Measurements from ENCODE around the gene C3orf52.
"Not testable (repeated sequence)": the region's sequence is repeated elsewhere in the genome, so short reads cannot be mapped to it uniquely, and the experiment has no call there.

The C3orf52 gene, protein sequence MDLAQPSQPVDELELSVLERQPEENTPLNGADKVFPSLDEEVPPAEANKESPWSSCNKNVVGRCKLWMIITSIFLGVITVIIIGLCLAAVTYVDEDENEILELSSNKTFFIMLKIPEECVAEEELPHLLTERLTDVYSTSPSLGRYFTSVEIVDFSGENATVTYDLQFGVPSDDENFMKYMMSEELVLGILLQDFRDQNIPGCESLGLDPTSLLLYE

DNA sequence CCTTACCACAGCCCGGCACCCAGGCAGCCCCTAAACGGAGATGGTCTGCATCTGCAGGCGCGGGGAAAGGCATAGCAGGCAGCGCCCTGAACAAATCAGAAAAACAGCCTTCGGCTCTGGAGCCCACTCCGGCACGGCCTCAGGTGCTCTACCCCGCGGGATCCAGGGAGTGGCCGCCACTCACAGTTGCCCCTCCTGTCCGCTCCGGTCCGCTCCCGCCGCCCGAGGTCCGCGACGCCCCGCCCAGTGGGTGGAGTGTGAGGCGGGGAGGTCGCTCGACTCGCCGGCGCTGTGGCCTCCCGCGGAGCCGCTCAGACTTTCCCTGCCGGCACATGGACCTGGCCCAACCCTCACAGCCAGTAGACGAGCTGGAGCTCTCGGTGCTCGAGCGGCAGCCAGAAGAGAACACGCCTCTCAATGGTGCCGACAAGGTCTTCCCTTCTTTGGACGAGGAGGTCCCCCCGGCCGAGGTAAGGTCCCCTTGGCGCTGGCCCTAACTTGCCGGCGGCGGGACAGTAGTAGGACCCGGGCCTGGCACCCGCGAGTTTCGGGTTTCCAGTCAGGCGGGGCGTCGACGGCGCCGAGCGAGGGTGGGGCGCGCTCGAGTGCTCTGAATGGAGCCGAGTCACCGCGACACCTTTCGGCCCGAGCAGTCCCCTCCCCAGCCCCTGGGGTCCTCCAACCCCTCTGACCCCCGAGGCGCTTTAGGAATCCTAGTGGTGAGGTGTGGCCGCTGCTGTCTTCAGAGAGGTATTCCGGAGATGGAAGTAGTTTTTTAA, at the start of gene C3orf52:
TSS of gene C3orf52 (plus strand) at position 314 of the 779 bp plus-strand sequence. CDS start at position 333, 19 bp downstream.
- DNase-seq = peak; percentile 79 to 93

DNA sequence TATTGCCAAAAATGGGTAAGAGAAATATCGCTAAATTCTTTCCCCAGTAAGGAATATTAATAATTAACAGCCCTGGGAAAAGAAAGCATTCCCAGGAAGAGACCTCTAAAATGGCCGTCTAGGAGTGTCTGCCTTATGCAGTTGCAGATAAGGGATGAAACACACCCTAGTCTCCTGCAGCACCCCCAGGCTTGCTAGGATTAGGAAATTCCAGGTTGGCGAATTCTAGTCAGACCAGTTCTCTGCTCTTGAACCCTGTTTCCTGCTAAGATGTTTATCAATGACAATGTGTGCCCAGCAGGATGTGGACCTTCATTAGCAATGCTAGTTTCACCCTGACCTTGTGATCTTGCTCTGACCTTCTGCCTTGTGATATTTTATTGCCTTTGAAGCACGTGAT, 49.0 kb upstream of the C3orf52 start:
- not testable (repeated sequence) for DNase-seq

DNA sequence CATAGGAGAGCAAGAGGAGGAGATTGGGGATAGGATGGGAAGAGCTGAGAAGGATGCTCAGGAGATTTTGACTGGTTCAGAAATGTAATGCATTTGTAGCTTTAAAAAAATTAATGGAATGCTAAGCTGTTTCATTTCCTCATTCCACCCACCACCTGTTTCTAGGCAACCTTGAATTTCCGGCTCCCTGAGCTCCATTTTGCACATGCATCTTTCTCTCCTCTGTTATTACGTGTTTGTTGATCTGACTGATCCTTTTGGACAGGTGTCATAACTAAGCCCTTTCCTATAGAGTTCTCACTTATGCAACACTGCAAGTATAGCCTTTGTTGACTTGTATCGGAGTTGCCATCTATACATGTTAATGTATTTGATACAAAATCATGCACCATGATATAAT, 47.3 kb upstream of the C3orf52 start:
- no peak for DNase-seq

DNA sequence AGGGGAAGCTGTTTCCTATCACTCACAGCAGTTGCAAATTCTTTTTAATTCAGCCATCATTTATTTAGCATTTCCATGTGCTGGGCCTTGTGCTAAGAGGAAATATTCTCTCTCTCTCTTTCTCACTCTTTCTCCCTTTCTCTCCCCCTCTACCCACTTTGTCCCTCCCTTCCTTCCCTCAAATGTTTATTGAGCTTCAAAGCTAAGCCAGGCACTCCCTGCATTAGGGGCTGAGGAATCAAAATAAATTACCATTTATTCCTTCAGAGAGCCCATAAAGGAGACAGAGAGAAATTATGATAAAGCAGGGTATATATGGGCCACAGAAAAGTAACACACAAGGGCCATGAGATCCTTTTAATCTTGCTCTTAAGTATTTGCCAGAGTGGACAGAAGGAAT, 44.9 kb upstream of the C3orf52 start:
- DNase-seq = no peak

DNA sequence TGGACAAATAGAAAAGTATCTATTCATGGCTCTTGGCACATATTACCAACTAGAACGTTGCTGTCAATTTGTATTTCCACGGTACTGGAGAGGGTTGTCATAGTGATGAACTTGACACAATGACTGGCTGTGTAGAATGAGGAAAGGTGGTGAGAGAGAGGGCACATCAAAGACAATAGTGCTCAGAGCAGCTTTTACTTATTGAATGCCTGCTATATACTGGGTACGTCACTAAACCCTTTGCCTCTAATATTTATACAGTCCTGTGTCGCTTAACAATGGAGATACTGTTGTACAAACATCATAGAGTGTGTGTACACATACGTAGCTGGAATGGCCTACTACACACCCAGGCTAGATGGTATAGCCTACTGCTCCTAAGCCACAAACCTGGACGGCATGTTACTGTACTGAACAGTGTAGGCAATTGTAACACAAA, 43.3 kb upstream of the C3orf52 start:
- DNase-seq = peak; percentile 93 to 97

DNA sequence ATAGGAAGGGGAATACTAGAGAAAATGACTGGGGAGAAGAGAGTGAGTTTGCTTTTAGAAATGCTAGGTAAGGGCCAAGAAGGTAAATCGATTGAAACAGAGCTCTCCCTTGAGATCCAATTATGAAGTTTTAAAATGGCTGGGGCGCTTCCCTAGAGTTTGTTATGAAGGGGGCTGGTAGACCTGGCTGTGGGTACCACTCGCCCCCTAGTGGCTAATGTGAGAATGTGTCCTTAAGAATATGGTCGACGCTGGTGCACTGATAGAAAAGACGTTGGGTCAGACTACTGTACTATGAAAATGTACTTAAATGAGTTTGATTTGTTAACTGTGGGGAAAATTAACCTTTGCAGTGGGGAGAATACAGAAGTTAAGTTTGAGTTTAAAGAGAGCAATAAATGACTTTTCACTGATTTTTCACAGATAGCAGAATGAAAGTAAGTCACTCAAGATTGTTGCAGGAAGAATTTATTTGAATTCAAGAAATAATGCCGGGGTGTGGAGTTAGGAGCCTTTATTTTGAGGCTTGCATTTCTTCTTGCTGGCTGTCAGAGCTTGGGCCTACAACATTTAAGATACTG, 42.5 kb upstream of the C3orf52 start:
- DNase-seq = peak; percentile 87 to 92

DNA sequence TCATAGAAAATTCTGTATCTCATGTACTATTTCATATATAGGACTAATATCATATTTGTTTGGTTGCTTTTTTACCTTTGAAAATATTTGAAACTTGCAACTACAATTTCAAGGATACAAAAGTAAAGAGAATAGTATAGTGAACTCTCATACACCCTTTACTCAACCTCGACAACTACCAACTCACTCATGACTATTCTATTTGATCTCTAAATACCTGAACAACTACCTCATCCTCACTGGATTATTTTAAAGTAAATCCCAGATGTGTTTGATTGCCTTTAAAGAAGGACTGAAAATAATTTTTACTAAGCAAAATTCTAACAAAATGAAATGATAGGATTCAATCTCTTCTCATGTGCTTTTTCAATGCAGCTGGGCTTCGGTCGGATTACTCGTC, 39.6 kb upstream of the C3orf52 start:
- DNase-seq = no peak

DNA sequence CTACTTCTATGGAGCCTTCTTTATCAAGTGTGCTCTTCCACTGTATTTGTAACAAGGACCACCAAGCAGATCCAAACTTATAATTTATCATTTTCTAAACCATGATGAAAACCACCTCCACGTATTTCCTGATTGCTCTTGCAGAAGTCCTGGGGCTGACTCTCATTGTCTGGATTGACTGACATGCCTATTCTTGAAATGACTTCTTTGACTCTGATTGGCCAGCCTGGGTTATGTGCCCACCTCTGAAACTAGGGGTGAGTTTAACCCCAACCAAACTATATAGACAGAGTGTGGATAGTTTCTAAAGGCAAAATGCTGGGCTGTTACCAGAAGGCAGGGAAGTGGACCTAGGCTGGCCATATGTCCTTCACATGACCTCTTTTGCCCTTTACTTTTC, 38.9 kb upstream of the C3orf52 start:
- peak in 1 of 2 experiments; percentile 11 for DNase-seq

DNA sequence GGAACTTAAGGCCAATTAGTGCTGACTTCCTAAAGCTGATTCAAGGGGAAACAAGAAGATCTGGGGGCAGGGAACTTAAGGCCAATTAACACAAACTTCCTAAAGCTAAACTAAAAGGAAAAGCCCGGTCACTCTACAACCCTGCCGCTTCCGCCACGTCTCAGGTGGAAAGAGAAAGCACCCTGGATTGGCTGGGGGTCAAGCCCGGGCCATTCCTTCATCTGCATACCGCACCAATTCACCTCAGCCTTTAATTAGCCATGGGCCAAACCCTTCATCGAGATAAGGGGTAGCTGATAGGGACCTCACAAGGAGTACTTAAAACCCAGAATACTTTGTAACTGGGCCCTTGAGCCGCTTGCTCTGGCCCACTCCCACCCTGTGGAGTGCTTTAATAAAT, 37.3 kb upstream of the C3orf52 start:
- DNase-seq = no peak

DNA sequence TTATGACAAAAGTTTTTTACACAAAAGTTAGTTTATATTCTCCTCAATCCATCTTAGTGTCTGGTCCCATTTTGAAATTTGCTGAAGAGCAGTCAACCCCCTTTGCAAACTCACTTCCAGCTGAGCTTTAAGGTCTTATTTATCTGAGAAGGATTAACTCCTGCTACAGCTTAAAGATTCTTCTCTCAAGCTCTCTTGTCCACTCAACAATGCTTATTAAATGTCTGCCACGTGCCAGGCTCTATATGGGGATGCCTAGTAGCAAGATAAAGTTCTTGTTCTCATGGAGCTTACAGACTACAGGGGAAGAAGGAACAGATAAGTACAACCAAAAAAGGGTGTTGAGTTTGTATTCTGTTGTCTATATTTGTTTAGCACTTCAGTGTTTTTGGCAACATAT, 33.0 kb upstream of the C3orf52 start:
- DNase-seq = no peak

DNA sequence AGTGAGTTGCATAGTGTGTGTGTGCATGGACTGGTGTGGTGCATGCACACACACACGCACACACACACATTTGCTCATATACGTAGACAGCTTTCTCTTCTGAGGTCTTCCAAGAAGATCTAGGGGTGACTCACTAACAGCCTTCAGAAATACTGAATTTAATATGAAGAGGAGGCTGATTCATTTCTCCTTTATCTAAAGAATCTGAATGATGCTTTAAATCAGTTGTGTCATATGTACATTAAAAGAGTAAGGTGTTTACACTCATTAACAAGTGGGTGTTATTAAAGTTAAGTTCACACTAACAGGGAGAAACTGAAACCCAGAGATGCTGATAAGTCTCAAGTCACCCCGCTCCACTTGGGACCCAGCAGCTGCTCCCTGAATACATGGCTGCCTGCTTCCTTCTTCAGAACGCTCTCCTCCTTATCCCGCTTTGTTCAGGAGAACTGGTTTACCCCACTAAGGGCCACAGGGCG, 29.7 kb upstream of the C3orf52 start:
- no peak for DNase-seq

DNA sequence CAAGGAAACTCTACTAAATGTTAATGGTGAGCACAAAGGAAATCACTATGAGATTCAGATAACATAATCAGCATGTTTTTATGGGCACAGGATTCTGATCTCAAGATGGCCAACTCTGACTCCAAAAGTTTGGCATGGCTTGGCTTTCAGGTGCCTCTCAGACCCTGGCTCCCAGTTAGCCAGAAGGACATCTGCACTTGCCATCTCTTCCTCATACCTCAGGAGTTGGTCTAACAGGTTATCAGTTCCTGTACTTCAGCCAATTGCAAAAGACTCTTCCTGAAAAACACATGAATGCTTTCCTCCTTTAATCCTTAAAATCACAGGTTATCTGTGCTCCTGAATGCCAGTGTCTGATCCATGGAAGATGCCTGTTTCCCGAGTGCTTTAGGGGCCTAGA, 26.7 kb upstream of the C3orf52 start:
- DNase-seq = no peak

DNA sequence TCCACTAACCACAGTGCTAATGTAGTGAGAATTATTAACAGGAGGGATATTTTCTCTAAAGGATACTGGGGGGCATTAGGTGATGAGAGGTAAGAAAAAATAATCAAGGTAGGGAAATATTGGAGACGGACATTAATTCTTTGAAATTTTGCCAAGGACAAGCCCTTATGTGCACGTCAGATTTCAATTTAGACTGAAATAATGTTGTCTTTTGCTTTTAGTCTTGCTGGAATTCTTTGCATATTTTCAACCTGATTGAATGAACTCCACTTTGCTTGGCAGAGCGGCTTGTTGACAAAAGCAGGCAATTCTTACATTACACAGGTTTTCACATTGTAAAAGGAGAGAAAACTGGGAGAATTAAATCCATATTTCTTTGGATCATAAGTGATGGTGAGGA, 25.0 kb upstream of the C3orf52 start:
- DNase-seq = no peak

DNA sequence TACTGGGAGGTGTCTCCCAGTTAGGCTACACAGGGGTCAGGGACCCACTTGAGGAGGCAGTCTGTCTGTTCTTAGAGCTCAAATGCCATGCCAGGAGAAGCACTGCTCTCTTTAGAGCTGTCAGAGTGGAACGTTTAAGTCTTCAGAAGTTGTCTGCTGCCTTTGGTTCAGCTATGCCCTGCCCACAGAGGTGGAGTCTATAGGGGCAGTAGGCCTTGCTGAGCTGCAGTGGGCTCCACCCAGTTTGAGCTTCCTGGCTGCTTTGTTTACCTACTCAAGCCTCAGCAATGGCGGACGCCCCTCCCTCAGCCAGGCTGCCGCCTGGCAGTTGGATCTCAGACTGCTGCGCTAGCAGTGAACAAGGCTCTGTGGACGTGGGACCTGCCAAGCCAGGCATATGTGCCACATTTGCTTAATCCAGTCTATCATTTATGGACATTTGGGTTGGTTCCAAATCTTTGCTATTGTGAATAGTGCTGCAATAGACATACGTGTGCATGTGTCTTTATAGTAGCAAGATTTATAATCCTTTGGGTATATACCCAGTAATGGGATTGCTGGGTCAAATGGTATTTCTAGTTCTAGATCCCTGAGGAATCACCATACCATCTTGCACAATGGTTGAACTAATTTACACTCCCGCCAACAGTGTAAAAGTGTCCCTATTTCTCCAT, 13.7 kb upstream of the C3orf52 start:
- peak in 1 of 2 experiments; percentile 29 for DNase-seq

DNA sequence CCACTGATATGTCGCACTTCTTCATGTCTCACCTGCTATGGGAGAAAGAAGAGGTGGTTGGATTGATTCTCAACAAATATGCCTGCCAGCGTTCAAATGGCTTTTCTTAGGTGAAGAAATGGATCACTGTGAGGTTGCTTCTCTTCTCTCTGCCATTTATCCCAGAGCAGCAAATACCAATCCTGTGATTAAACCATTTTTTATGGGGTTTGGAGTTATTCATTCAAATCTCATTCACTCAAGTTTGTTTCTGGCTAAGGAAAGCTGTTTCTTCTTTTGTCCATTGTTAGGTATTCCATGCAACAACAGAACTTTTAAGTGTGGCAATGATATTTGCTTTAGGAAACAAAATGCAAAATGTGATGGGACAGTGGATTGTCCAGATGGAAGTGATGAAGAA, 12.2 kb upstream of the C3orf52 start:
- DNase-seq = no peak

DNA sequence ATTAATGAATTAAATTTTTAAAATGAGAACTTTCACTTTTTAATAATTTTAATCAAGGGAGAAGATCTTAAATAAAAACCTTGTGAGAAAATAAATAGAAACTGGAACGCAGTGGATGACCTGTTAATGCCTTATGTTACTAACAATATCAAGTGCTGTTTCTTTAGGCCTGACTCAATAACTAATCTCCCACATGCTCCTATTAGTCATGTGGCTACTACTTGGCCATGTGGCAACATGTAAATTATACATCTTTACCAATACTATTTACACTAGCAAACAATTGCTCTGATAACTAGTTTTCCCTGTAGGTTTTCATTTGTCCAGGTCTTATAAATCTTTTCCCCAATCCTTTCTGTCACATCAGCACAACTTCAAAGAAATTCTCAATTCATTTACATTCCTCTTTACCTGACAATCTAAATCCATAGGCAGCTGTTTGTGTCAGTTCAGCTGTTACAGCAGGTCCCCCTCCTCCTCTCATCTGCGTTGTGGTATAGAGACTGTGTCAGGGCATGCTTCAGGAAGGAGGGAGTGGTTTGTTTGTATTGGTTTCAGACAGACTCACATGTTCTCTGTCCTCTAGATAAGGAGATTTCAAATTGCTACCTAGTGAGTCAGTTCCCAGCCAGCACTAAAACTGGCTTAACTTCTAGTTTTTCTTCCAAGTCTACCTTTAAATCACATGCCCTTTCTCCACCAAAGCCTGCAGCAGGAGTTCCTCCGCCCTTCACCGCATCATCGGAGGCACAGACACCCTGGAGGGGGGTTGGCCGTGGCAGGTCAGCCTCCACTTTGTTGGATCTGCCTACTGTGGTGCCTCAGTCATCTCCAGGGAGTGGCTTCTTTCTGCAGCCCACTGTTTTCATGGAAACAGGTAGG, 11.3 kb upstream of the C3orf52 start:
- DNase-seq = peak; percentile 71 to 73

DNA sequence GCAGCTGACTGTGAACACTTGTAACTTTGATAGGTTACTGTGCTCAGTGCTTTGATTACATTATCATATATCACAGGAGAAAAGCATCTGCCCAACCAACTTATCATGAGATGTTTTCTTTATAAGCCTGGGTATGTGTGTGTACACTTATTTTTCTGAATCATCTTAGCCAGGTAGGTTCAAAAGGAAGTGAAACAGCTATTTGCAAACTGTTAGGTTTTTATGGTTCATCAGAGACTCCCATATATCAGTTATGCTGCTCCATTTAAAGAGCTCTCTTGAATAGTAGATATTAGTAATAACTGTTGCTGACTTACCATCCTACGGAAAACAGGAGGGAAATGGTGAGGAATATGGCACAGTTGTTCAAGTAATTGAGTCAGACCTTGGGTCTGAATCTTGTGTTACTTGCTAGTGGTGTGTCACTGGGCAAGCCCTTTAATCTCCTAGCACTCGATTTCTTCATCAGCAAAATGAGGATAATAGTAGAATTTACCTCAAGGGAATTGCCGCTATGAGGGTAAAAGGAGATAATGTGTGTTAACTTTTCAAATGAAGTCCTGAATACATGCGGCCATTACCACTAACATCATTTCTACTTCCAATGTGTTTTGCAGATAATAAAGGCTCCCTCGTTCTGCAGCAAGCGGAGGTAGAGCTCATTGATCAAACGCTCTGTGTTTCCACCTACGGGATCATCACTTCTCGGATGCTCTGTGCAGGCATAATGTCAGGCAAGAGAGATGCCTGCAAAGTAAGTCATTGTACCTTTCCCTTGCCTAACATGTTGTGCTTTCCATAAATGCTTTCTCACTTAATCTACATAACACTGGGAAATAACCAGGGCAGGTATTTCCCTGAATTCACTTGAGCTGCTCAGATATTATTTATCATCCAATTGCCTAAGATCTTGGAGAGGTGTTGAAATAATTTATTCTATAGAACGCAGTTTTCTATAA, 7.8 kb upstream of the C3orf52 start:
- no peak for DNase-seq

DNA sequence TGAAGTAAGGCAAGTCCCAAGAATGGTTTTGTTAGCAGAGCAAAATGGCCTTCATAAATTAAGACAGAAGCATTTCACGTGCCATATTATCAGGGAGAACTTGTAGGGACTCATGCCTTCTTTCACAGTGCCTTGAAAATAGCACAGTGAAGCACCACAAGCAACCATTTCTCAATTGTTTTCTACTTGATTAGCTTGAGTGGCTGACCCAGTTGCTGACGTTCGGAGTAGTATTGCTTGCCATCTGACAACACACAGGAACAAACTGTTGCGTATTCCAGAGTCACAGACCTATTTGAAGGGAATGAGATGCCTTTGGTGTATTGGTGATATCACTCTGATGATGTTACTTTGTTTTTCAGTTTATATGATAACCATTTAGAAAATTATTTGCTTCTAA, 3.0 kb upstream of the C3orf52 start:
- DNase-seq = no peak

DNA sequence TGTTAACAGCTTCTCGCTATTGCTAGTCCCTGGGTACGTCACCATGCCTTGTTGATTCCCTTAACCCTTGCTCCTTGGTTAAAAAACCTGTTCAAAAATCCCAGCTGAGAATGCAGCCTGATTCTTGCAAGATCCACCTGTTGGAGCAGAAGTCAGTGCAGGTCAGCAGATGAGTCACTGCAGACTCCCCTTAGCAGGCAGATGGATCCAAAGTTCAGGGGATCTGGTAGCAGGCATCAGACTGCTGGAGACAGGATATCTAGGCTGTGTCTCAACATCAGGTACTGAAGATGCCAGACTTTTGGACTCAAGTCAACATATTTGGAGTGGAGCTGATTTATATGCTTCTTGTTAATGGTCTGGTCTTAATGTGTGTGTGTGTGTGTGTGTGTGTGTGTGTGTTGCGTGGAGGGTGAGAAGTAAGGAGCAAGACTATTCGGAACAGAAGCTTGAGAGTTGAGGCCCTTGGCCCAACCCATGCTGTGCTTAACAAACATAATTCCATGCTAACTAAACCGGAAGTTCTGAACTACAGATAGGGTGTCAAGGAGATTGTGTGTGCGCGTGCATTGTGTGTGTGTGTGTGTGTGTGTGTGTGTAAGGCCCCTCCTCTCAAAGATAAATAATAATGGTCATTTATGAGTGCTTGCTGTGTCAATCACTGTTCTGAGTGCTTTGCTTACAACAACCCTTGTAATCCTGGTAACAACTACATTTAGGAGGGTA, 1.0 kb upstream of the C3orf52 start:
- DNase-seq = no peak

DNA sequence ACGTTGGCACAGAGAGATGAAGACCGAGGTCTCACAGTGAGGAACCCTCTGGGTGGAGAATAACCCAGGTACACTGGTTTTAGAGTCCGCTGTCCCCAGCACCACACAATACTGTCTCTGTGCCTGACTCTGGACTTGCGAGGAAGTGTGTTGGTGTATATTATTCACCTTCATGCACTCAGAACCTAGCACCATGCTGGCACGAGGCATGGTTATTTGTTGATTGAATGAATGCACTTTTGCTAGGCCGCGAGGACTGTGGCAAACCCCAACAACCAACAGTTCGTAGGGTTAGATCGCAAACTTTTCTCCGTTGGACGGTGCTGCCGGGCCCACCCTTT, 484 bp upstream of the C3orf52 start:
- DNase-seq = no peak

Measured in SHP77 (cell line).